HG03342 (cell line): ENCODE data around the gene PCBP3.
"Not testable (repeated sequence)": the region's sequence is repeated elsewhere in the genome, so short reads cannot be mapped to it uniquely, and the experiment has no call there.

Source experiments
- ATAC-seq: cut with Tn5 transposase; IDR thresholded peaks from one replicate; pipeline ENCODE4 v1.9.1; 2021; ENCODE audit warnings: mild to moderate bottlenecking, moderate library complexity; ENCODE audit not compliant: unreplicated experiment

Gene PCBP3

DNA sequence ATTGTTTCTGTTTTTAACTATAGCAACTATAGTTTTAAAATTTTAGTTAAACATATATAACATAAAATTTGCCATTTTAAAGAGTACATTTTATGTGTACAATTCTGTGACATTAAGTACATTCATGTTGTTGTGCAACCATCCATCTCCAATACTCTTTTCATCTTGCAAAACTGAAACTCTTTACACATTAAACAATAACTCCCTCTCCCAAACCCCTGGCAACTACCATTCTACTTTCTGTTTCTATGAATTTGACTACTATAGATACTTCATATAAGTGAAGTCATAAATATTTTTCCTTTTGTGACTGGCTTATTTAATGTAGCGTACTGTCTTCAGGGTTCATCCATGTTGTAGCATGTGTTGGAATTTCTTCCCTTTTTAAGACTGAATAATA lies 25.9 kb downstream of the PCBP3 start:
- no peak for ATAC-seq

GRCh38 chr21:45670731-45671130 lies 27.2 kb downstream of the PCBP3 start:
- no peak for ATAC-seq

DNA sequence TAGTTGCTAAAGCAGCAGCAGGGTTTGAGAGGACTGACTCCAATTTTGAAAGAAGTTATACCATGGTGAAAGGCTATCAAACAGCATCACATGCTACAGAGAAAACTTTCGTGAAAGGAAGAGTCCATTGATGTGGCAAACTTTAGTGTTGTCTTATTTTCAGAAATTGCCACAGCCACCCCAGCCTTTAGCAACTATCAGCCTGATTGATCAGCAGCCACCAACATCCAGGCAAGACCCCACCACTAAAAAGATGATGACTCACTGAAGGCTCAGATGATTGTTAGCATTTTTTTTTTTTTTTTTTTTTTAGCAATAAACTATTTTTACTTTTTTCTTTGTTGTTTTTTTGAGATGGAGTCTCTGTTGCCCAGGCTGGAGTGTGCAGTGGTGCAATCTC lies 35.3 kb downstream of the PCBP3 start:
- ATAC-seq: not testable (repeated sequence)

DNA sequence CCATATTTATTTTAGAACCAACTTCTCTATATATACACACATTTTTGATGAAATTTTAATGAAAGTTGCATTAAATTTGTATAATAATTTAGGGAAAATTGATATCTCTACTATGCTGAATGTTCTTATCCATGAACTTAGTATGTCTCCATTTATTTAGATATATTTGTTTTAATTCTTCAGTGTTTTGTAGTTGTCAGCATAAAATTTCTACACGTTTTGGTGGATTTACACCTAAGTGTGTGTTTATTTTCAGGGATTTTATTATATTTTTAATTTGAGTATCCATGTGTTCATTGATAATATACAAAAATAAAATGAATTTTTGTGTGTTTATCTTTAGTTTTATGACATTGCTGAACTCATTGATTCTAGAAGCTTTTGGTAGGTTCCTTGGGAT lies 36.7 kb downstream of the PCBP3 start:
- ATAC-seq: no peak

- no peak for ATAC-seq
These were observed 51.6 kb downstream of the PCBP3 start for GRCh38 chr21:45695086-45695485.

DNA sequence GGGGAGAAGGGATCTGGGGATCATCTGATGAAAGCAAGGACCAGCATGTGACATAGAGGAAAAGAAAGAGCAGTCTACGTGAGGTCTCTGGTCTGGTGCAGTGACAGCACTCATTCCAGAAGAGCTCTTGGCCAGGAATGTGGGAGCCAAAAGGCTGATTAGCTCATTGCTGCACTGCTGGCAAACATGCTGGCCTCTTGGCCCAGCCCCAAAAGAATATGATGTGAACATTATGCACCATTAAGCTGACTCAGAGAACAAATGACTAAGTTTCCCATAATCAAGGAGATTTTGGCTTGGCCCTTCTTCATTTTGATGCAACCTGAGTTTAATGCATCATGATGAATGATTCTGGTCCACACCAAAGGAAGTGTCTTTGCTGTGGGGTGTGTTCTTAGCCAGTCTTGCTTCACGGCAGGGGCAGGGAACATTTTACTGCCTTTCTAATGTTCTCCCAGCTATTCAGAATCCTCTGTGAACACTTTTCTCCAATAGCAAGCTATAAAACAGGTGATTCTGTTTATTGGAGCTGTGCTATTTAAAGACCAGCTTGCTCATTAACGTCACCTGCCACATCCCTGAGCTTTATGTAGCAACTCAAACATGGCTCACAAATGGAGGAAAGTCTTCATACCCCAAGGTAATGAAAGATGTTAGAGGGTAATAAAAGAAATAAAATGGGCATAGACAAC lies 55.1 kb downstream of the PCBP3 start:
- ATAC-seq: no peak

DNA sequence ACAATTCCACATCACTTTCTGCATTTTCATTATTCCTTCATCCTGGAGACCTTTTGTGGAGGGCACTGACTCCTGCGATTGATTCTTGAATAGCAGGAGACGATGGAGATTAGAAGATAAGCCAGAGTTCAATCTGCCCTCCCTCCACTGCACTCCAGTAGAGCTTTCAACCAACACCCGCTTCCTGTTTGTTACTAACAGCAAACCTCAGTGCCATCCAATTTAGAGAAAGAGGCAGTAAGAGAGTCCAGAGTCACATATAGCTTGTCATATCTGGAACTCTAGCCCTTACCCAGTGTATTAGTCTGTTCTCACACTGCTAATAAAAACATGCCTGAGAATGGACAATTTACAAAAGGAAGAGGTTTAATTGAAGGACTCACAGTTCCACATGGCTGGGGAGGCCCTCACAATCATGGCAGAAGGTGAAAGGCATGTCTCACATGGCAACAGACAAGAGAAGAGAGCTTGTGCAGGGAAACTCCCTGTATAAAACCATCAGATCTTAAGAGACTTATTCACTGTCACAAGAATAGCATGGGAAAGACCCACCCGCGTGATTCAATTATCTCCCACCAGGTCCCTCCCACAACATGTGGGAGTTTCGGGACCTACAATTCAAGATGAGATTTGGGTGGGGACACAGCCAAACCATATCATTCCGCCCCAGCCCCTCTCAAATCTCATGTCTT lies 55.9 kb downstream of the PCBP3 start:
- no peak for ATAC-seq

DNA sequence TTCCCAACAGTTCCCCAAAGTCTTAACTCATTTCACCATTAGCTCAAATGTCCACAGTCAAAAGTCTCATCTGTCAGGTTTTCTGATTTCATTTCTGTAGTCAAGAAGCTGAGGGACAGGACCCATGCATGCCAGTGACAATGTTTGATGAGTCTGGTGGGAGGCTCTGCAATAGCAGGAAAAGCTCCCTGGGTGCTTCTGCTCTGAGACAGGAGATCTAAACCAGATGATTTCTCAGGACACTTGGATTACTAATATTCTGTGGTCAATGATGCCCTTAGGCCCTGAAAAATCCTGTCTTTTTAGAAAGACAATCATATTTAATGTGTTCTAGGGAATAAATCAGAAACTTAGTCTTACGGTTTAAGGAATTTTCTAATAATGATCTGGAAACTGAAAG lies 56.4 kb downstream of the PCBP3 start:
- ATAC-seq: no peak

- no peak for ATAC-seq
These were observed 56.9 kb downstream of the PCBP3 start for GRCh38 chr21:45700461-45700860.

- ATAC-seq: no peak
These were observed 61.0 kb downstream of the PCBP3 start for GRCh38 chr21:45704311-45705108.

DNA sequence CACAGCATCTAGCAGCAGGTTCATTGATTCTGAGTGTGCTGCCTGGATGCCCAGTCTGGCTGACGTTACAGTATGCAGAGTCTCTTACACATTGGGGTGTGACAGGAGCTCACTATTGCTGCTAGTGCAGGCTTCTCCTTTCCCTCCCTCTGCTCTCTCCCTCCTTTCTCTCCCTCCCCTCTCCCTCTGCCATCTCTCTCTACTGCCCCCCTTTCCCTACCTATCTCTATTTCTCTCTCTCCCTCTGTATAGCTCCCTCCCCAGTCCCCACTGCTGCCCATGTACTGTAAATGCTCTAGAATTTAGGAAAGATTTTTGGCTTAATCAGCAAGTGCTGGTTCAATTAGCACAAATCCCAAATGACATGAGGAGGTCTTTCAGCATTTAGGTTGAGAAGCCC lies 62.8 kb downstream of the PCBP3 start:
- ATAC-seq: no peak

DNA sequence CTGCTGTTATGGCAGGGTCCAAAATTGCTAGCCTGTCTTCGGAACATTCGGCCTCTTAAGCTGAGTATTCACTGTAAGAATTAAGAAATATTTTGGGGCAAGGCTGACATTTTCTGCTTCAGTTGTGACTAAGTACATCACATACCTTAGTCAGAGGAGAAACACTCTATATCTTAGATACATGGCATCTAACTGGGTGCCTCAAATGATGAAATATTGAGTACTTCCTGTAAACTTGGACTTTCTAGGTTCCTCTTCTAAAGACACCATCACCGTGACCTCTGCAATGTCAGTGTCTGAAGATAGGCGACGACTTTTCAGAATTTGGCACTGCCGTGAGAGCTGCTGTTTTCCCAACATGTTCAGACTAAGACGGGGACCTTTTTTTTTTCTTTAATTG lies 65.6 kb downstream of the PCBP3 start:
- ATAC-seq: no peak

DNA sequence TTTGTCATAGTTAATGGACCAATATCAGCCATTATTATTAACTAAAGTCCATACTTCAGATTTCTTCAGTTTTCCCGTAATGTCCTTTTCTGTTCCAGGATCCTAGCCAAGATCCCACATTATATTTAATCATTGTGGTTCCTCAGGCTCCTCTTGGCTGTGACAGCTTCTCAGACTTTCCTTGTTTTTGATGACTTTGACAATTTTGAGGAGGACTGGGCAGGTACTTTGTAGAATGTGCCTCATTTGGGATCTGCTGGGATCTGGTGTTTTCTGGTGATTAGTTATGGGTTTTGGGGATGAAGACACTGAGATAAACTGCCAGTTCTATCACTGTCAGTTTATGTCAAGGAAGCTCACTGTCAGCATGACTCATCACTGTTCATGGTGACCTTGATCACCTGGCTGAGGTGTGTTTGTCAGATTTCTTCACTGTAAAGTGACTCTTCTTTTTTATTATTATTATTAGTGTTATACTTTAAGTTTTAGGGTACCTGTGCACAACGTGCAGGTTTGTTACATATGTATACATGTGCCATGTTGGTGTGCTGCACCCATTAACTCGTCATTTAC lies 66.3 kb downstream of the PCBP3 start:
- ATAC-seq: no peak

DNA sequence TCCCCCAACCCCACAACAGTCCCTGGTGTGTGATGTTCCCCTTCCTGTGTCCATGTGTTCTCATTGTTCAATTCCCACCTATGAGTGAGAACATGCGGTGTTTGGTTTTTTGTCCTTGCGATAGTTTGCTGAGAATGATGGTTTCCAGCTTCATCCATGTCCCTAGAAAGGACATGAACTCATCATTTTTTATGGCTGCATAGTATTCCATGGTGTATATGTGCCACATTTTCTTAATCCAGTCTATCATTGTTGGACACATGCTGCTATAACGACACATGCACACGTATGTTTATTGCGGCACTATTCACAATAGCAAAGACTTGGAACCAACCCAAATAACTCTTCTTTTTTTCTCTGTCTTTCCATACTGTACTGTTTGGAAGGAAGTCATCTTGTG lies 66.8 kb downstream of the PCBP3 start:
- not testable (repeated sequence) for ATAC-seq

GRCh38 chr21:45713613-45714012 lies 70.1 kb downstream of the PCBP3 start:
- ATAC-seq: no peak

- ATAC-seq: no peak
These were observed 71.9 kb downstream of the PCBP3 start for GRCh38 chr21:45715441-45715840.

DNA sequence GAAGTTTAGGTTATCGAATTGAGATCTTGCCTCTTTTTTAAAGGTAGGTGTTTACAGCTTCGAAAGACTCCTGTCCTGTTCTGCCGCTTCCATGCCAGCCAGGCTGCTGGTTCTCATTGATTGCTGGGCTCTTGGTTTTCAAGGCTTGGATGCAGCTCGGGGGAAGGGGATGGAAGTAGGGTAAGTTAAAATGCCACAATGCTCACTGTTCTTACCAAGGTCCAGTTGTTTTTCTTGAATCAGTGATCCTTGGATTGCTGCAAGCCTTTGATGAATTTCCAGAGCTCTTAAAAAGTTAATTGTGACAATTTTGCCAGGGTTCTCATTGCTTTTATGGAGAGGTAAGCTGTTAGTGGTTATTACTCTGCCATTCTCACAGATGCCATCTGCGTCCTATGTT lies 74.9 kb downstream of the PCBP3 start:
- ATAC-seq: no peak

GRCh38 chr21:45719177-45719802 lies 75.8 kb downstream of the PCBP3 start:
- no peak for ATAC-seq

- not testable (repeated sequence) for ATAC-seq
These were observed 76.7 kb downstream of the PCBP3 start for GRCh38 chr21:45720204-45720603.

- no peak for ATAC-seq
These were observed 78.1 kb downstream of the PCBP3 start for GRCh38 chr21:45721671-45722070.
